Gastrocnemius medialis (tissue), 4 donors: ENCODE measurements around the gene PPP6R2. TPM values are rescaled to one million over a fixed set of nuclear protein-coding genes. Genes with fewer than 3 reads are reported as not detected.

Experiments
- ATAC-seq, 2 donors: fragments of 150-250 bp; one replicate each; pipeline ENCODE4 v1.9.1; 2016
- DNase-seq, 2 donors: peaks; one replicate each; pipeline ENCODE4 v3.0.0-alpha.2; 2019
- H3K27ac ChIP-seq, 4 donors: fragments of 200-600 bp; sonication (generic); 1 replicate in 1 of 4; 2 replicates in 3 of 4; pipeline ENCODE4 v1.5.1; 2016 to 2018; ENCODE audit warnings: mild to moderate bottlenecking in 2 of 4, moderate library complexity in 1 of 4
- H3K27me3 ChIP-seq, 3 donors: fragments of 200-600 bp; sonication (generic) in 2 of 3; 1 replicate in 1 of 3; 2 replicates in 2 of 3; pipeline versions ENCODE4 v1.5.1 to v1.6.0; 2016 to 2019; ENCODE audit warnings: mild to moderate bottlenecking in 1 of 3, moderate library complexity in 1 of 3
- H3K36me3 ChIP-seq, 2 donors: fragments of 200-600 bp; sonication (generic) in 1 of 2; one replicate each; pipeline ENCODE4 v1.5.1; 2017 to 2018
- H3K4me1 ChIP-seq, 2 donors: fragments of 200-600 bp; sonication (generic) in 1 of 2; one replicate each; pipeline ENCODE4 v1.5.1; 2016 to 2017; ENCODE audit warnings: mild to moderate bottlenecking in 2 of 2
- H3K4me3 ChIP-seq, 4 donors: fragments of 200-600 bp; sonication (generic) in 3 of 4; 1 replicate in 1 of 4; 2 replicates in 3 of 4; pipeline ENCODE4 v1.5.1; 2016 to 2019; ENCODE audit warnings: mild to moderate bottlenecking in 2 of 4
- H3K9me3 ChIP-seq, 3 donors: fragments of 200-600 bp; sonication (generic) in 2 of 3; 1 replicate in 1 of 3; 2 replicates in 2 of 3; pipeline ENCODE4 v1.5.1; 2016 to 2019
- CTCF ChIP-seq, 5 experiments: fragments of 450-650 bp in 3 of 5; fragments of 200-600 bp in 2 of 5; sonication (generic) in 2 of 5; IDR thresholded peaks in 4 of 5; conservative IDR thresholded peaks in 1 of 5; 1 replicate in 4 of 5; 2 replicates in 1 of 5; pipeline ENCODE4 v1.5.1; 2016 to 2019; ENCODE audit warnings: antibody characterized with exemption in 5 of 5, mild to moderate bottlenecking in 3 of 5, moderate library complexity in 3 of 5
- POLR2A ChIP-seq, 2 donors: fragments of 450-650 bp; IDR thresholded peaks; one replicate each; pipeline ENCODE4 v1.6.1; 2017; ENCODE audit warnings: antibody characterized with exemption in 2 of 2, mild to moderate bottlenecking in 2 of 2, moderate library complexity in 2 of 2
- in situ Hi-C, 4 donors: fragments of 200-750 bp; cut with MboI; loops; one replicate each; pipeline versions ENCODE4 v1.15.0 to v1.8.0; 2017; ENCODE audit warnings: low sequenced_read_pairs in 4 of 4
- intact Hi-C: fragments of 100-400 bp; cut with DNase I; formaldehyde crosslinking; loops from one replicate; pipeline ENCODE4 v1.15.1; 2023; ENCODE audit warnings: low total_unique reads
- total RNA-seq, 4 donors: library from RNA; depleted of rRNA; stranded (reverse); fragments of >200 nt; gene quantifications; one replicate each; pipeline versions ENCODE4 v1.1.0 to v1.2.3, GENCODE V29; 2016

The PPP6R2 gene
- total RNA-seq, 4 donors from 2014 or later: 55.7 to 96.2 (median 74.1) TPM

GRCh38 chr22:50338860-50339462, 4.2 kb upstream of the PPP6R2 start:
- DNase-seq (no peak), ATAC-seq (no peak)
- Histone ChIP-seq H3K27me3 (no peaks in the 10 kb centered on the region), H3K9me3 (no peaks in the 10 kb centered on the region), H3K27ac (no peak overlapping the region), H3K36me3 (no peaks in the 10 kb centered on the region), H3K4me1 (peaks cover 9 to 10% of the 10 kb centered on the region in 2 donors), H3K4me3 (no peak overlapping the region)
- TF ChIP-seq CTCF (IDR thresholded peaks at IDR 0.05 in 4 of 5, conservative IDR thresholded peaks at IDR 0.05 in 1 of 5) (no peak), POLR2A (IDR thresholded peaks at IDR 0.05) (no peak)
- in situ Hi-C loops (loop anchor here in 1 of 4 donors (10.0 kb wide), 1 partner anchor 84 kb away; the partner anchor contains the start of gene HDAC10), intact Hi-C loops (no loop called here)

- no peak for TF ChIP-seq CTCF (IDR thresholded peaks at IDR 0.05 in 4 of 5, conservative IDR thresholded peaks at IDR 0.05 in 1 of 5)
- DNase-seq: no peak
- Histone ChIP-seq H3K4me3 (no peak overlapping the region), H3K36me3 (no peaks in the 10 kb centered on the region), H3K9me3 (no peaks in the 10 kb centered on the region), H3K27ac (no peak overlapping the region), H3K27me3 (no peaks in the 10 kb centered on the region), H3K4me1 (peaks cover 9 to 10% of the 10 kb centered on the region in 2 donors)
- intact Hi-C loops (loop anchor here (5.0 kb wide), 1 partner anchor 408 kb away; no protein-coding TSS in a partner anchor), in situ Hi-C loops (loop anchor here in 1 of 4 donors (10.0 kb wide), 1 partner anchor 85 kb away; the partner anchor contains the start of gene HDAC10)
- no peak for ATAC-seq
These were observed 2.9 kb upstream of the PPP6R2 start for GRCh38 chr22:50339945-50340879.

DNA sequence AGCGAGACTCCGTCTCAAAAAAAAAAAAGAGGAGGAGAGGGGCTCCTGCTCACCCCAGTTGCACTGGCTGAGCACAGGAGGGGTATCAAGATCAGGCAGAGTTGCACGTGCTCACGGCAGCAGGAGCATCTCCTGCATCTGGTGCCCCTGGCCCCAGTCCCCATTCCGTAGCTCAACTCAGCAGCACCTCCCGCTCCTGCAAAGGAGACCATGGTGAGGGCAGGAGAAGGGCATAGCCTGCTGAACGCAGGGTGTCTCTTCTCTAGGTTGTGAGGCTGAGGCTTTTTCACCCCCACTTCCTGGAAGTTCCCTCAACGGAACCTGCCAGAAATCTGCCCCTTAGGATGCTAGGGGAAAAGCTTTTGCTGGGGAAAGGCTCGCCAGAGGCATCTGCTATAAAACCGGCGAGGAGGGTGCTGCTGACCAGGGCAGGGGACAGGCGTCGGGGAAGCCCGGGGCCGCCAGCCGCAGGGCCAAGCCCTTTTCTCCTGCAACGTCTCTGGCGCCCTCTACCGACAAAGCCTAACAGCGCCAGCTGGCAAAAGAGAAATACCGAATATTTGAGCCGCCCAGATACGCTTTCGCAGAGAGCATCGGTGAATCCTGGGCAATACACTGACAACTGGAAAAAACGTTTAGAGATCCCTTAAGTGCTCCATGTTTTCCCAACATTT, 1.0 kb upstream of the PPP6R2 start:
- Histone ChIP-seq H3K4me3 (peak overlapping the region; percentile 69 to 88 (median 75)), H3K36me3 (no peaks in the 10 kb centered on the region), H3K9me3 (no peaks in the 10 kb centered on the region), H3K27ac (peak overlapping the region; percentile 71 to 92 (median 88)), H3K4me1 (peaks cover 9 to 18% of the 10 kb centered on the region in 2 donors), H3K27me3 (no peaks in the 10 kb centered on the region)
- in situ Hi-C loops (no loop called here), intact Hi-C loops (loop anchor here (1.0 to 5.0 kb wide), 4 partner anchors 15 to 410 kb away; partner anchors contain the start of gene DENND6B)
- ATAC-seq: peak; percentile 85 to 90
- no peak for TF ChIP-seq POLR2A (IDR thresholded peaks at IDR 0.05)
- peak; percentile 89 to 98 (median 97) for TF ChIP-seq CTCF (IDR thresholded peaks at IDR 0.05 in 4 of 5, conservative IDR thresholded peaks at IDR 0.05 in 1 of 5)
- DNase-seq: peak; percentile 74 to 86

DNA sequence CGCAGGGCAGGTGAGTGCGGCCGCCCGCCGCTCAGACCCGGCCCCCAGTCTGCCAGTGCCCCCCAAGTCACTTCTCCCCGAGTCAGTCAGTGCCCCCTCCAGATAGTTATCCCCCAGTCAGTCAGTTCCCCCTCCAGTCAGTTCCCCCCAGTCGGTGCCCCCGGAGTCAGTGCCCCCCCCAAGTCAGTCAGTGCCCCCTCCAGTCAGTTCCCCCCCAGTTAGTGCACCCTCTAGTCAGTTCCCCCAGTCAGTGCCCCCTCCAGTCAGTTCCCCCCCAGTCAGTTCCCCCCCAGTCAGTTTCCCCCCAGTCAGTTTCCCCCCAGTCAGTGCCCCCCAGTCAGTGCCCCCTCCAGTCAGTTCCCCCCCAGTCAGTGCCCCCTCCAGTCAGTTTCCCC, 411 bp downstream of the PPP6R2 start:
- peak overlapping the region; percentile 85 to 92 (median 88) for H3K27ac ChIP-seq
- no peak for ATAC-seq
- H3K36me3 ChIP-seq: no peaks in the 10 kb centered on the region
- TF ChIP-seq CTCF (IDR thresholded peaks at IDR 0.05 in 4 of 5, conservative IDR thresholded peaks at IDR 0.05 in 1 of 5) (no peak), POLR2A (IDR thresholded peaks at IDR 0.05) (no peak)
- peaks cover 15 to 24% of the 10 kb centered on the region in 2 donors for H3K4me1 ChIP-seq
- H3K27me3 ChIP-seq: no peaks in the 10 kb centered on the region
- intact Hi-C loops: loop anchor here (1.0 to 5.0 kb wide), 3 partner anchors 69 to 425 kb away; partner anchors contain the start of genes ALG12 and CRELD2
- DNase-seq: no peak
- in situ Hi-C loops: no loop called here
- no peaks in the 10 kb centered on the region for H3K9me3 ChIP-seq
- H3K4me3 ChIP-seq: peak overlapping the region; percentile 69 to 88 (median 75)
